ENCODE results near the gene ARHGEF12. TPM values are rescaled to one million over a fixed set of nuclear protein-coding genes. Genes with fewer than 3 reads are reported as not detected.

Gene ARHGEF12
- total RNA-seq, 1 experiment from 2014 or later: 27.5 TPM

GRCh38 chr11:120376547-120377182, 40.5 kb downstream of the ARHGEF12 start:
- in situ Hi-C loops (cut with HindIII; ENCODE audit: low sequenced_read_pairs): no loop called here
- DNase-seq (ENCODE audit: low spot score): no peak

GRCh38 chr11:120378474-120378873, 42.3 kb downstream of the ARHGEF12 start:
- DNase-seq (ENCODE audit: low spot score): no peak
- in situ Hi-C loops (cut with HindIII; ENCODE audit: low sequenced_read_pairs): no loop called here

GRCh38 chr11:120381401-120381800, 45.2 kb downstream of the ARHGEF12 start:
- no peak for DNase-seq (ENCODE audit: low spot score)
- in situ Hi-C loops (cut with HindIII; ENCODE audit: low sequenced_read_pairs): no loop called here

GRCh38 chr11:120383518-120384155, 47.4 kb downstream of the ARHGEF12 start:
- in situ Hi-C loops (cut with HindIII; ENCODE audit: low sequenced_read_pairs): no loop called here
- DNase-seq (ENCODE audit: low spot score): no peak

DNA sequence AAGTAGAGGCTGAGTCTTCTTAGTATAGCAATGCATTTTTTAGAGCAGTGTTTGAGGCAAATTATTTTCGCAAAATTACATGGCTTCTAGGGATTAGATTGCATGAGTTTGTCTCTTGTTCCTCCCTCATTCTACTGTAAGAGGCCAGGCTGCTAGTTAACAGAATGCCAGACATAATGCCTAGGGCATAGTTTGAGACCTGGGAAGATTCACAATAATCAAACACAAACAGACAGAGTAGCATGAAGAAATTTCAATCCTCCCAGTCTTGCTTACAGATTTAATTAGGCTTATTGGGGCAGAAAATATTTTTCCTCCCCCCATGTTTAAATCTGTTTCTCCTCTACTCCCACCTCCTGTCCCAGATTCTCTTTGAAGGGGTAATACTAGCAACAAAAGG, 48.3 kb downstream of the ARHGEF12 start:
- peak; percentile 51 for DNase-seq (ENCODE audit: low spot score)
- in situ Hi-C loops (cut with HindIII; ENCODE audit: low sequenced_read_pairs): no loop called here

DNA sequence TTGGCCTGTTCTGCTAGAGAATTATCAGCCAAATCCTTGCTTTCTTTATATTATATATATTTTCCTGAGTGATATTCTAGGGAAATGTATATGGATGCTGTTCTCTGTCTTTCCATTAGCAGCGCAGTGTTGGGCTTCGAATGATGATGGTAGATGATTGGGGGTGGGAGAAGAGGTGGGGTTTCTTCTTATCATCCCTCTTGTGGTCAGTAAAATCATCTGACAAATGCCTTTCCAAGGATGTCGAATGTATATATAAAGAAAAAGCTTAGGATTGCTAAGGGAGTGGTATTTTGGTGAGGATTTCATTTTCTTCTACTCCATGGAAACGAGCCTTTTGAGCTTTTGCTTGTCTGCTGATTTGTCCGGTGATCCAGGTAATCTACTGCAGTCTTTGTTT, 48.9 kb downstream of the ARHGEF12 start:
- peak; percentile 85 for DNase-seq (ENCODE audit: low spot score)
- in situ Hi-C loops (cut with HindIII; ENCODE audit: low sequenced_read_pairs): no loop called here

DNA sequence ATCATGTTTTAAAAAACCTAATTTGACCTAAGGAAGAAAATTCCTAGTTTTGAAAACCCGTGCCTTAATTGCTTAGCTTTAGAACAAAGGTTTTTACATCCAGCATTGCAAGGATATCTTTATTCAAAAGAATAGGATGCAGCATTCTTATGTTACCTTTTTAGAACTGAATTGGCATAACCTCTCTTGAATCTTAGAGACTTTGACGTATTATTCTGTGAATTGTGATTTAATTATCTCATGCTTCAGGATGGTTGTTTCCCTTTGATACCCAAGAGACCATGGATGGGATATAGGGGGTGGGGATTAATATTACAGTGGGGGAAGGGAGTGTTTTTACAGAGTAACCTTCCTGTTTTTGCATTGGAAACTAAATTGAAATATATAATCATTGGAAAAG, 49.4 kb downstream of the ARHGEF12 start:
- in situ Hi-C loops (cut with HindIII; ENCODE audit: low sequenced_read_pairs): no loop called here

GRCh38 chr11:120386318-120386717, 50.1 kb downstream of the ARHGEF12 start:
- in situ Hi-C loops (cut with HindIII; ENCODE audit: low sequenced_read_pairs): no loop called here
- DNase-seq (ENCODE audit: low spot score): peak; percentile 53

More for the DNA sequence above, 49.4 kb downstream of the ARHGEF12 start:
- peak; percentile 62 for DNase-seq (ENCODE audit: low spot score)

DNA sequence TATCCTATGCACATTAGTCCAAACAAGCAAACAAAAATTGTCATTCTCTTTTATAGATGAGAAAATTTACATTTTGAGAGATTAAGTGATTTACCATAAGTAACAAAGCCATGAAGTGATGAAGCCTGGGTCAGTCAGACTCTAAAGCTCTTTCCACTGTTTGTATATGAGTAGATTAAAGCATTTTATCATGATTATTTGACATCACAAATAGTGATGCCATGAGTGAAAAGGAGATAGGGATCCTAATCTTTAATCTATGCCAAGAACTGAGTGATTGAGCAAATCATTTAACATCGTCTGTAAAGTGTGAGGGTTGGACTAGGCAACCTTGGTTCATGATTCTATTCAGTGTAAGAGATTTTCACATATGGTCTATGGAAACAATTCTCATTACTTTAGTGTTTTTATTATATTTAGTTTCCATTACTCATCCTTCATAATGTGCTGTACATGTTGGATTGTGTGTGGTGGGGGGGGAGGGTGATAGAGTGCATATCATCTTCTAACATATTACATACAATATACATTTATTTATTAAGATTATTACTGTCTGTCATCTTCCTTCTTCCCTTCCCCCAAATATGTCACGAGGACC, 50.7 kb downstream of the ARHGEF12 start:
- in situ Hi-C loops (cut with HindIII; ENCODE audit: low sequenced_read_pairs): no loop called here
- DNase-seq (ENCODE audit: low spot score): no peak

DNA sequence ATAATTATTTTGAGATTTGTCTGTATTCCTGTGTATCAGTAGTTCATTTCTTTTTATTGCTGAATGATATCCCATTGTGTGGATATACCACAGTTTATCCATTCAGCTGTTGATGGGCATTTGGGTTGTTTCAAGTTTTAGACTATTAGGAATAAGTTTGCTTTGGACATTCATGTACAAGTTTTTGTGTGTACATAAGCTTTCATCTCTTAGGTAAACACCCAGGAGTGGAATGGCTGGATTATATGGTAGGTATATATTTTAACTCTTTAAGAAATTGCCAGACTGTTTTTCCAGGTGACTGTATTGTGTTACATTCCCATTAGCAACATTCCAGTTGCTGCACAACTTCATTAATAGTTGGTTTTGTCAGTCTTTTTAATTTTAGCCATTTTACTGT, 52.0 kb downstream of the ARHGEF12 start:
- DNase-seq (ENCODE audit: low spot score): no peak
- in situ Hi-C loops (cut with HindIII; ENCODE audit: low sequenced_read_pairs): no loop called here

GRCh38 chr11:120389693-120390584, 53.7 kb downstream of the ARHGEF12 start:
- in situ Hi-C loops (cut with HindIII; ENCODE audit: low sequenced_read_pairs): no loop called here
- no peak for DNase-seq (ENCODE audit: low spot score)

DNA sequence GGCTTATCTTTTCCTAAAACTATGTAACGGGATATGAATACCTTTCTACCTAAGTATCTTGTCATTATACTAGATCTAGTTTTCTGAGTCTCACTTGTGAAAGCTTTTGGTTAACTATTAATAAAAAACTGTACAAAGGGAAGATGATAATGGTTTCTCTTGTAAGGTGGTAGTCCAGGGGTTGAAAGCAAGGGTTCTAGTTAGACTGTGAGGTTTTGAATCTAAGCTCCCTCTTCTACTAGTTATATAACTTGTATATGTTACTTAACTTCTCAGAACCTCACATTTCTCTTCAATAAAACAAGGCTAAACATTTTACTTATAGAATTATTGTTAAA, 54.3 kb downstream of the ARHGEF12 start:
- in situ Hi-C loops (cut with HindIII; ENCODE audit: low sequenced_read_pairs): no loop called here
- no peak for DNase-seq (ENCODE audit: low spot score)

GRCh38 chr11:120391292-120391691, 55.1 kb downstream of the ARHGEF12 start:
- in situ Hi-C loops (cut with HindIII; ENCODE audit: low sequenced_read_pairs): no loop called here

GRCh38 chr11:120391854-120392253, 55.6 kb downstream of the ARHGEF12 start:
- no peak for DNase-seq (ENCODE audit: low spot score)
- in situ Hi-C loops (cut with HindIII; ENCODE audit: low sequenced_read_pairs): no loop called here

More at GRCh38 chr11:120391292-120391691, 55.1 kb downstream of the ARHGEF12 start:
- DNase-seq (ENCODE audit: low spot score): no peak

DNA sequence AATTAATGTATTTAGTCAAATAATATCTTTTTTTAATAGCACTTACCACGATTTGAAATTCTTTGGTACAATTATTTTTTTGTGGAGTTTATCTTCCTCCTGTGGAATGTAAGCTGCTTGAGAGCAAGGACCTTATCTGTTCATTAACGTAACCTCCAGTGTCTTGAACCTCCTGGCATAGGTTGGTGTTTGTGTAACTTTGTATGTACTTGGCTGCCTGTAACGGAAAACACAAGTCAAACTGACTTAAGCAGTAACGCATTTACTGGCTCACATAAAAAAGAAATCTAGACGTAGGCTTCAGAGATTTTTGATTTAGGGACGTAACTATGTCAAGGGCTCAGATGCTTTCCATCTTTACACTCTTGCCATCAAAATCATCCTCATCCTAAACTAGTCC, 56.1 kb downstream of the ARHGEF12 start:
- in situ Hi-C loops (cut with HindIII; ENCODE audit: low sequenced_read_pairs): no loop called here
- DNase-seq (ENCODE audit: low spot score): no peak

DNA sequence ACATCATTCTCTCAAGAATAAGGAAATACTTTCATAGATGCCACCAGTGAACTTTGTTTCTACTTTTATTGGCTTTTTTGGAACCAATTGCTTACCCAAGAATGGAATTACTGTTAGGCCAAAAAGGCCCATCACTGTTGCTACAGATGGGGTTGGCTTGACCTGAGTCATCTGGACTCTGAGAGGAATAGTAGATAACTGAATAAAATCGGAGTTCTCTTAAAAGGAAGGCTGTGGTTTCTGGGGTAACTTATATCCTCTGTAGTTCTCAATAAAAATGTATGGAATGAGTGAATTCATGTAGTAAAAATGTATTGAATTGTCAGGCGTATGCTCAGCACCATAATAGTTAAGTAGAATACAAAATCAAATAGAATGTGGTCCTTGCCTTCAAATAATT, 56.6 kb downstream of the ARHGEF12 start:
- in situ Hi-C loops (cut with HindIII; ENCODE audit: low sequenced_read_pairs): no loop called here
- DNase-seq (ENCODE audit: low spot score): no peak

DNA sequence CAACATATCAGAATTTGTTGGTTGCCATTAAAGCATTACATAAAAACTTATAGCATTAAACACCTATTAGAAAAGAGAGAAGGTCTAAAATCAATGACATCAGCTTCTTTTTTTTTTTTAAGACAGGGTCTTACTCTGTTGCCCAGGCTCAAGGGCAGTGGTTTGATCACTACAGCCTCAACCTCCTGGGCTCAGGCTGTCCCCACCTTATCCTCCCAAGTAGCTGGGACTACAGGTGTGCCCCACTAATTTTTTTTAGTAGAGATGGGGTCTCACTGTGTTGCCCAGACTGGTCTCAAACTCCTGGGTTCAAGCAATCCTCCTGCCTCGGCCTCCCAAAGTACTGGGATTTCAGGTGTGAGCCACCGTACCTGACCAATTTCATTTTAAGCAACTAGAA, 57.9 kb downstream of the ARHGEF12 start:
- in situ Hi-C loops (cut with HindIII; ENCODE audit: low sequenced_read_pairs): no loop called here
- no peak for DNase-seq (ENCODE audit: low spot score)

GRCh38 chr11:120395778-120396177, 59.6 kb downstream of the ARHGEF12 start:
- in situ Hi-C loops (cut with HindIII; ENCODE audit: low sequenced_read_pairs): no loop called here
- DNase-seq (ENCODE audit: low spot score): no peak

- DNase-seq (ENCODE audit: low spot score): no peak
- in situ Hi-C loops (cut with HindIII; ENCODE audit: low sequenced_read_pairs): no loop called here
These were observed 61.9 kb downstream of the ARHGEF12 start for GRCh38 chr11:120398132-120398531.

- DNase-seq (ENCODE audit: low spot score): no peak
- in situ Hi-C loops (cut with HindIII; ENCODE audit: low sequenced_read_pairs): no loop called here
These were observed 63.1 kb downstream of the ARHGEF12 start for GRCh38 chr11:120399307-120399706.

Data from G401 (cell line).